DND-41 (cell line): ENCODE measurements around the gene UPK1B.

Source experiments
- EZH2 ChIP-seq: IDR thresholded peaks from 3 replicates; pipeline ENCODE4 v1.6.1; 2012; ENCODE audit warnings: borderline replicate concordance, low read depth, mild to moderate bottlenecking, moderate library complexity, low read length, inconsistent platforms; ENCODE audit not compliant: severe bottlenecking
- TF ChIP-seq, protein P1 (sequence below): IDR thresholded peaks from 2 replicates; pipeline ENCODE4 v1.5.1; 2012; ENCODE audit warnings: borderline replicate concordance, low read length, moderate library complexity, mild to moderate bottlenecking; ENCODE audit not compliant: poor library complexity, severe bottlenecking; ENCODE audit errors: extremely low read depth

DNA sequence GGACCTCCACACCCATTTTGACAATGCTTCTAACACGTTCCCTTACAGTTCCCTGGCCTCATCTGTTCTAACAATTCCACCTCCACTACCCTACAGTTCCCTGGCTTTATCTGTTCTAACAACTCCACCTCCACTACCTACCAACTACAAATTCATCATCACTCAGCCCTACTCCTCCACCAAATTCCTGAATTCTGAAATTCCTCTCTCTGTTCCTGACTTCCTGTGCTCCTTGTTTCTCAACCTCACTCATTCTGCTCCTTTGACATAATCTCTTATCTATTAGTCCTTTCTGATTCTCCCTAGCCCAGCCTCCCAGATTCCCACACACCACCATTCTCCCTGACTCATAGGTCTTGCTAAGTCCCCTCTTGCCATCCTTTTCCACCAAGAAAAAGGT, 22.5 kb downstream of the UPK1B start:
- TF ChIP-seq, protein P1, sequence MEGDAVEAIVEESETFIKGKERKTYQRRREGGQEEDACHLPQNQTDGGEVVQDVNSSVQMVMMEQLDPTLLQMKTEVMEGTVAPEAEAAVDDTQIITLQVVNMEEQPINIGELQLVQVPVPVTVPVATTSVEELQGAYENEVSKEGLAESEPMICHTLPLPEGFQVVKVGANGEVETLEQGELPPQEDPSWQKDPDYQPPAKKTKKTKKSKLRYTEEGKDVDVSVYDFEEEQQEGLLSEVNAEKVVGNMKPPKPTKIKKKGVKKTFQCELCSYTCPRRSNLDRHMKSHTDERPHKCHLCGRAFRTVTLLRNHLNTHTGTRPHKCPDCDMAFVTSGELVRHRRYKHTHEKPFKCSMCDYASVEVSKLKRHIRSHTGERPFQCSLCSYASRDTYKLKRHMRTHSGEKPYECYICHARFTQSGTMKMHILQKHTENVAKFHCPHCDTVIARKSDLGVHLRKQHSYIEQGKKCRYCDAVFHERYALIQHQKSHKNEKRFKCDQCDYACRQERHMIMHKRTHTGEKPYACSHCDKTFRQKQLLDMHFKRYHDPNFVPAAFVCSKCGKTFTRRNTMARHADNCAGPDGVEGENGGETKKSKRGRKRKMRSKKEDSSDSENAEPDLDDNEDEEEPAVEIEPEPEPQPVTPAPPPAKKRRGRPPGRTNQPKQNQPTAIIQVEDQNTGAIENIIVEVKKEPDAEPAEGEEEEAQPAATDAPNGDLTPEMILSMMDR = no peak
- no peak for TF ChIP-seq EZH2
